Prostate gland (tissue), 2 donors: Measurements from ENCODE around the gene KDM4B. TPM values are rescaled to one million over a fixed set of nuclear protein-coding genes. Genes with fewer than 3 reads are reported as not detected.

Experiments used
- DNase-seq: peaks from one replicate; pipeline ENCODE4 v3.0.0-alpha.2; 2019; ENCODE audit warnings: low spot score
- H3K27ac ChIP-seq, 2 donors: fragments of 200-600 bp; sonication (generic); 2 replicates each; pipeline ENCODE4 v1.5.1; 2017 to 2019
- H3K27me3 ChIP-seq: fragments of 200-600 bp; sonication (generic); replicated peaks from 2 replicates; pipeline ENCODE4 v1.5.1; 2019; ENCODE audit not compliant: insufficient read depth
- H3K36me3 ChIP-seq, 2 donors: fragments of 200-600 bp; sonication (generic); 1 replicate in 1 of 2; 2 replicates in 1 of 2; pipeline versions ENCODE4 v1.5.1 to v1.8.1; 2017 to 2019
- H3K4me1 ChIP-seq: fragments of 200-600 bp; sonication (generic); replicated peaks from 2 replicates; pipeline ENCODE4 v1.5.1; 2019
- H3K4me3 ChIP-seq, 2 donors: fragments of 200-600 bp; sonication (generic); 2 replicates each; pipeline ENCODE4 v1.5.1; 2017 to 2019
- H3K9me3 ChIP-seq: fragments of 200-600 bp; sonication (generic); 2 replicates; pipeline ENCODE4 v1.5.1; 2017
- CTCF ChIP-seq, 4 experiments: fragments of 200-600 bp in 2 of 4; fragments of 450-650 bp in 2 of 4; sonication (generic) in 2 of 4; IDR thresholded peaks; 1 replicate in 3 of 4; 2 replicates in 1 of 4; pipeline ENCODE4 v1.5.1; 2016 to 2019; ENCODE audit warnings: antibody characterized with exemption in 4 of 4, mild to moderate bottlenecking in 2 of 4, moderate library complexity in 2 of 4
- POLR2A ChIP-seq: fragments of 450-650 bp; IDR thresholded peaks from one replicate; pipeline ENCODE4 v1.6.1; 2016; ENCODE audit warnings: antibody characterized with exemption, mild to moderate bottlenecking
- POLR2AphosphoS5 ChIP-seq: sonication (generic); formaldehyde crosslinking; IDR thresholded peaks from one replicate; pipeline ENCODE4 v1.6.1; 2017; ENCODE audit warnings: antibody characterized with exemption
- WGBS: methylation state at CpG from one replicate; pipeline ENCODE4 v1.1.5; 2018; 5-methylcytosine and 5-hydroxymethylcytosine counted together
- intact Hi-C: fragments of 100-400 bp; cut with DNase I; formaldehyde crosslinking; loops from one replicate; pipeline ENCODE4 v1.14.2; 2022
- total RNA-seq, 2 donors: library from RNA; depleted of rRNA; stranded (reverse); fragments of >200 nt; gene quantifications; one replicate each; pipeline ENCODE4 v1.1.0, GENCODE V29; 2016

The KDM4B gene
- total RNA-seq, 2 donors from 2014 or later = 74.6 to 136 TPM

DNA sequence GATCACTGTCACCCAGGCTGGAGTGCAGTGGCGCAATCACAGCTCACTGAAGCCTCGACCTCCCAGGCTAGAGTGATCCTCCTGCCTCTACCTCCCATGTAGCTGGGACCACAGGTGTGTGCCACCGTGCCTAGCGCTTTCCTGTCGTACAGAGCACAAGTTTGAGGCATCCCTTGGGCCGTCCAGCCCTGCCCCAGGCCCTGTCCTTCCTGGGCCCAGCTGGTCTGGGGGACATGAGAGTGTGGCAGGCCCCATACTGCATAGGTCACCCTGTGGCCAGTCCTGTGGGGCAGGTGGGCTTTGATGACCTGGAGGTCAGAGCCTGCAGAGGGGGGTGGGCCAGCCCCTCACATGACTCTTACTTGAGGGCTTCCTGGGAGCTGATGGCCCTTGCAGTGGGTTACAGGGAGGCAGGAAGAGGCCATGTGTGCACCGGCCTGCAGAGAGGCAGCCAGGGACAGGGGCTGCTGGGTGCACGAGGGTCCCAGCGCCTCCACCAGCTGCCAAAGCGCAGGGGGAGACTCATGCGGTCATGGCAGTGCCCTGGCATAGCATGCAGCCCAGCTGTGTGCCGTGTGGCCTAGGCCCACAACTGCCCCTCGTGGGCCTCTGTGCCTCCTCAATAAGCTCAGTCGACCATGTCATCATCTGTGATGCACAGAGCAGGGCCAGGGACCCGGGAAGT lies 61.4 kb downstream of the KDM4B start:
- Histone ChIP-seq H3K4me1 (peaks cover 16% of the 10 kb centered on the region), H3K36me3 (no peaks in the 10 kb centered on the region), H3K27me3 (no peaks in the 10 kb centered on the region), H3K4me3 (no peak overlapping the region), H3K27ac (peak overlapping the region; percentile 13 to 39), H3K9me3 (no peaks in the 10 kb centered on the region)
- no peak for DNase-seq
- WGBS = 84% methylated on average over 10 of the region's 15 CpGs
- TF ChIP-seq CTCF (IDR thresholded peaks at IDR 0.05) (no peak), POLR2A (no peak), POLR2AphosphoS5 (no peak)
- intact Hi-C loops = loop anchor here (5.0 kb wide), 1 partner anchor 158 kb away; no protein-coding TSS in a partner anchor

- intact Hi-C loops = loop anchor here (5.0 kb wide), 1 partner anchor 159 kb away; no protein-coding TSS in a partner anchor
- H3K4me1 ChIP-seq = peaks cover 21% of the 10 kb centered on the region
- 95% methylated on average over 6 of the region's 13 CpGs for WGBS
- no peaks in the 10 kb centered on the region for H3K36me3 ChIP-seq
- DNase-seq = no peak
- TF ChIP-seq POLR2A (no peak), POLR2AphosphoS5 (no peak), CTCF (IDR thresholded peaks at IDR 0.05) (no peak)
- H3K27ac ChIP-seq = peak overlapping the region in 1 of 2 donors; percentile 33
- no peaks in the 10 kb centered on the region for H3K9me3 ChIP-seq
- no peak overlapping the region for H3K4me3 ChIP-seq
- no peaks in the 10 kb centered on the region for H3K27me3 ChIP-seq
These were observed 61.9 kb downstream of the KDM4B start for GRCh38 chr19:5030822-5031221.

GRCh38 chr19:5031231-5032100 lies 62.6 kb downstream of the KDM4B start:
- peak; percentile 79 for DNase-seq
- Histone ChIP-seq H3K4me3 (no peak overlapping the region), H3K4me1 (peaks cover 27% of the 10 kb centered on the region), H3K27ac (peak overlapping the region in 1 of 2 donors; percentile 33), H3K9me3 (no peaks in the 10 kb centered on the region), H3K27me3 (no peaks in the 10 kb centered on the region), H3K36me3 (no peaks in the 10 kb centered on the region)
- WGBS = 54% methylated on average over 23 of the region's 29 CpGs
- TF ChIP-seq CTCF (IDR thresholded peaks at IDR 0.05) (peak; percentile 90 to 97 (median 94)), POLR2AphosphoS5 (peak; percentile 32), POLR2A (no peak)
- intact Hi-C loops = loop anchor here (5.0 kb wide), 1 partner anchor 159 kb away; no protein-coding TSS in a partner anchor

DNA sequence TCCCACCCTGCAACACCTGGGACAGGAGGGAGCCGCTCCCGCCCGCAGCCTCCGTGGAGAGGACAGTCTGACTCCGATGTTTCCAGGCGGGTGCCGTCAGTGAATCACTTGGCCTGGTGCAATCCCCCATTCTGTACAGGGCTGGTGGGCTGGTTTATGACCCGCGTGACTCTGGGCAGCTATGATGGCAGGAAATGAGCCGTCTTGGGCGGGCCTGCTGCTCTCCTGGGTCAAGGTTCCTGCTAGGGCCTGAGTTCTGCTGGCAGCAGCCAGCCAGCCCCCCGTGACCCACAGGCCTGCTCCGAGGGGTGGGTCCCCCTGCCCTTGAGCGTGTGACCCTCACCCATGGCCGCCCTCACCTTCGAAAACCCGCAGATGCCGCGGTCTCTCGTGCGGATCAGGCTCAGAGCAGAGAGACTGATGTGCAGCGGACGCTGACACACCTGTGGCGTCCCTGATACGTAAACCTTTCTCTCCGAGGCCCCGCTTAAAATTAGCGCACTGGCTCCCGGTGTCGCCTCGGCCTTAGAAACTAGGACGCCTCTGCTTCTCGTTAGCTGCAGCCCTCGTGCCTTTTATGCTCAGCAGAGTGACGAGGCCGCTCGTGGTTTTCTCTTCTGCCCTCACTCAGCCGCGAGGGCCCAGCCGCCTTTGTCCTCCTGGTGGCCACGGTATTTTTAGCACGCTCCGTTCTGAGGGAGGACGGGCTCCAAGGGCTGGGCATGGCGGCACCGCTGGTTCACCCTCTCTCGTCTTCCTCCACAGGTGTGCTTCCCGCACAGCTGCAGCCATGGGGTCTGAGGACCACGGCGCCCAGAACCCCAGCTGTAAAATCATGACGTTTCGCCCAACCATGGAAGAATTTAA lies 63.4 kb downstream of the KDM4B start:
- Histone ChIP-seq H3K27me3 (no peaks in the 10 kb centered on the region), H3K36me3 (no peaks in the 10 kb centered on the region), H3K9me3 (no peaks in the 10 kb centered on the region), H3K4me1 (peaks cover 28% of the 10 kb centered on the region), H3K4me3 (no peak overlapping the region), H3K27ac (no peak overlapping the region)
- 83% methylated on average over 52 of the region's 52 CpGs for WGBS
- no peak for DNase-seq
- no peak for TF ChIP-seq CTCF (IDR thresholded peaks at IDR 0.05)
- no peak for TF ChIP-seq POLR2AphosphoS5
- no peak for TF ChIP-seq POLR2A
- intact Hi-C loops = loop anchor here (5.0 kb wide), 1 partner anchor 160 kb away; no protein-coding TSS in a partner anchor
